Skeletal muscle tissue (tissue), 4 donors: ENCODE results near the gene MIDN. TPM values are rescaled to one million over a fixed set of nuclear protein-coding genes. Genes with fewer than 3 reads are reported as not detected.
A peak's percentile ranks its signal among the peaks of the same experiment; 100 is the strongest.

Experiments
- H3K27ac ChIP-seq: one replicate; pipeline ENCODE4 v1.7.0; 2013; ENCODE audit warnings: mild to moderate bottlenecking, low read depth, low read length, inconsistent platforms
- H3K27me3 ChIP-seq, 3 donors: one replicate each; pipeline ENCODE4 v1.7.0; 2013; ENCODE audit warnings: low read length in 3 of 3; ENCODE audit not compliant: control insufficient read depth in 3 of 3, insufficient read depth in 3 of 3
- H3K36me3 ChIP-seq, 3 donors: one replicate each; pipeline ENCODE4 v1.7.0; 2013; ENCODE audit warnings: low read length in 3 of 3; ENCODE audit not compliant: control insufficient read depth in 3 of 3, insufficient read depth in 3 of 3
- H3K4me1 ChIP-seq, 3 donors: one replicate each; pipeline ENCODE4 v1.7.0; 2013; ENCODE audit warnings: low read length in 3 of 3, mild to moderate bottlenecking in 3 of 3; ENCODE audit not compliant: control insufficient read depth in 3 of 3, insufficient read depth in 3 of 3
- H3K4me3 ChIP-seq, 3 donors: one replicate each; pipeline ENCODE4 v1.7.0; 2013; ENCODE audit warnings: low read length in 3 of 3
- H3K9ac ChIP-seq, 3 donors: one replicate each; pipeline ENCODE4 v1.7.0; 2013; ENCODE audit warnings: low read length in 3 of 3, mild to moderate bottlenecking in 3 of 3, moderate library complexity in 2 of 3, low read depth in 1 of 3
- H3K9me3 ChIP-seq, 3 donors: one replicate each; pipeline ENCODE4 v1.7.0; 2013; ENCODE audit warnings: low read length in 3 of 3; ENCODE audit not compliant: control insufficient read depth in 3 of 3
- total RNA-seq: library from RNA; depleted of rRNA; stranded (reverse); fragments of >200 nt; gene quantifications from one replicate; pipeline ENCODE4 v1.2.3, GENCODE V29; 2014
- donor health status: Osteomylitis.

MIDN gene
- total RNA-seq, 1 donor from 2014 or later: 5.2 TPM

DNA sequence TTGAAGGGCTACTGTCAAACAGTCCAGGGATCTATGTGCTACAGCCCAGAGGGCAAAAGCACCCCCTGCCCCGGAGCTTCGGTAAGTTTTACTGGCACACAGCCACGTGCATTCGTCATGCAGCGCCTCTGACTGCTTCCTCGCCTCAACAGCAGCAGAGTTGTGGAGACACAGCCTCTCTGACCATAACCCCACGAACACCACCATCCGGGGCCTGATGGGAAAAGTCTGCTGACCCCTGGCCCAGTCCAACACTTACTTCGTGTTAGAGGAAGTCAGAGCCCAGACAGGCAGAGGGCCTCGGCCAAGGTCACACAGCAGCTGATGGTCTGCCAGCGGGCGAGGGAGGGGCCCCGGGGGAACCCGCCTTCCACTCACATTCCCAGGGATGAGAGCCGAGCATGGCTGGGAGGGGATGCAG, 15.7 kb upstream of the MIDN start:
- H3K27ac ChIP-seq: no peak overlapping the region
- H3K9me3 ChIP-seq: no peaks in the 10 kb centered on the region
- peaks cover 0 to 8% (median 7%) of the 10 kb centered on the region in 3 donors for H3K27me3 ChIP-seq
- H3K4me1 ChIP-seq: peaks cover 9 to 22% (median 12%) of the 10 kb centered on the region in 3 donors
- H3K4me3 ChIP-seq: no peak overlapping the region
- H3K9ac ChIP-seq: no peak overlapping the region
- H3K36me3 ChIP-seq: no peaks in the 10 kb centered on the region

GRCh38 chr19:1233115-1233667, 15.2 kb upstream of the MIDN start:
- H3K27ac ChIP-seq: no peak overlapping the region

GRCh38 chr19:1234051-1234954, 14.1 kb upstream of the MIDN start:
- Histone ChIP-seq H3K27me3 (peaks cover 0 to 8% (median 7%) of the 10 kb centered on the region in 3 donors), H3K9ac (no peak overlapping the region), H3K36me3 (no peaks in the 10 kb centered on the region), H3K27ac (no peak overlapping the region), H3K9me3 (no peaks in the 10 kb centered on the region), H3K4me3 (no peak overlapping the region), H3K4me1 (peaks cover 9 to 30% (median 17%) of the 10 kb centered on the region in 3 donors)

More at GRCh38 chr19:1233115-1233667, 15.2 kb upstream of the MIDN start:
- Histone ChIP-seq H3K36me3 (no peaks in the 10 kb centered on the region), H3K4me1 (peaks cover 9 to 24% (median 14%) of the 10 kb centered on the region in 3 donors), H3K9ac (no peak overlapping the region), H3K9me3 (no peaks in the 10 kb centered on the region), H3K27me3 (peaks cover 0 to 8% (median 7%) of the 10 kb centered on the region in 3 donors), H3K4me3 (no peak overlapping the region)

GRCh38 chr19:1234955-1235380, 13.4 kb upstream of the MIDN start:
- H3K9ac ChIP-seq: no peak overlapping the region
- no peaks in the 10 kb centered on the region for H3K9me3 ChIP-seq
- H3K27me3 ChIP-seq: peaks cover 0 to 8% (median 7%) of the 10 kb centered on the region in 3 donors
- H3K36me3 ChIP-seq: no peaks in the 10 kb centered on the region
- H3K4me3 ChIP-seq: no peak overlapping the region
- H3K27ac ChIP-seq: no peak overlapping the region
- H3K4me1 ChIP-seq: peaks cover 9 to 35% (median 17%) of the 10 kb centered on the region in 3 donors

DNA sequence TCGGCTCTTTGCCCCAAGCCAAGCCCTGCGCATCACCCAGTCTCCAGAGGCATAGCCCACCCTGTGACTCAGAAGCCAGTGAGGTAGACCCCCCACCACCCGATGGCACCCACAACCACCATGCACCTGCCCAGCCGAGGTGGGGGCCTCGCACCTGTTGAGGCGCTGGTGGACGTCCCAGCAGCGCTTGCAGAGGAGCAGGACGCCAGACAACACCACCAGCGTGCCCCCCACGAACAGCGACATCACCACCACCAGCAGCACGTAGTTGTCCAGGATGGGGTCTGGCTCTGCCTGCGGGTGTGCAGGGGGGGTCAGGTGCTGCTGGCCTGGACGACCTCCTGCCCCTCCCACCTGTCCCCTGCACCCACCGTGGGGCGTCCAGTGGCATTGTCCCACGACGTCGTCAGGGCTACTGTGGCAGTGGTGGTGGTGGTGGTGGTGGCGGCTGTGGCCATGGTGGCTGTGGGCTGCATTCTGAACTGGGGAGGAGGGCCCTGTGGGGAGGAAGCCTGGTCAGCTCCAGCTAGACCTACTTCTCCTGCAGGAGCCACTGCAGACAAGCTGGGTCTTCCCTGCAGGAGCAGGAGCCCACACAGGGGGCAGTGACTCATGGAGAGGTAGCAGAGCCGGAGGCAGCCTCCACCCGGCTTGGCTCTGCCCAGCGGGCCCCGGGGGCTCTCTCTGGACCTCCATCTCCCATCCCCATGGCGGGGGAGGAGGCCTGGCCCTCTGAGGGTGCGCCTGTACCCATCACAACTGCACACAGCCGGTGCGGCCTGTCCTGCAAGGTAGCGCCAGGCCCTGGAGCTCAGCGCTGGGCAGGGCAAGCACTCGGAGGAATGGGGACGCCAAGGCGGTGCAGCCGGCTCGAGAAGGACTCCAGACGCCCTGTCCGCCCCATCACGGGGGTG, 12.5 kb upstream of the MIDN start:
- Histone ChIP-seq H3K4me1 (peaks cover 11 to 38% (median 22%) of the 10 kb centered on the region in 3 donors), H3K9me3 (no peaks in the 10 kb centered on the region), H3K4me3 (no peak overlapping the region), H3K9ac (no peak overlapping the region), H3K36me3 (no peaks in the 10 kb centered on the region), H3K27ac (no peak overlapping the region), H3K27me3 (peaks cover 0 to 8% (median 7%) of the 10 kb centered on the region in 3 donors)

GRCh38 chr19:1236576-1236975, 11.8 kb upstream of the MIDN start:
- H3K9me3 ChIP-seq: no peaks in the 10 kb centered on the region
- peak overlapping the region in 1 of 3 donors; percentile 51 for H3K4me3 ChIP-seq
- H3K9ac ChIP-seq: no peak overlapping the region
- no peaks in the 10 kb centered on the region for H3K36me3 ChIP-seq
- peaks cover 0 to 8% (median 7%) of the 10 kb centered on the region in 3 donors for H3K27me3 ChIP-seq
- H3K27ac ChIP-seq: no peak overlapping the region
- peaks cover 17 to 43% (median 27%) of the 10 kb centered on the region in 3 donors for H3K4me1 ChIP-seq

GRCh38 chr19:1237027-1237659, 11.2 kb upstream of the MIDN start:
- no peak overlapping the region for H3K27ac ChIP-seq
- H3K9ac ChIP-seq: peak overlapping the region in 2 of 3 donors; percentile 56 to 57
- H3K4me3 ChIP-seq: peak overlapping the region in 2 of 3 donors; percentile 41 to 51
- H3K9me3 ChIP-seq: no peaks in the 10 kb centered on the region
- no peaks in the 10 kb centered on the region for H3K36me3 ChIP-seq
- H3K27me3 ChIP-seq: peaks cover 0 to 8% (median 7%) of the 10 kb centered on the region in 3 donors
- peaks cover 19 to 39% (median 28%) of the 10 kb centered on the region in 3 donors for H3K4me1 ChIP-seq

- H3K4me3 ChIP-seq: peak within 1 kb of the TSS; percentile 14 to 51 (median 49)
- H3K36me3 ChIP-seq: no peaks in the 10 kb centered on the region
- H3K27me3 ChIP-seq: peaks cover 0 to 8% (median 7%) of the 10 kb centered on the region in 3 donors
- H3K9ac ChIP-seq: peak within 1 kb of the TSS in 2 of 3 donors; percentile 56 to 57
- peaks cover 20 to 38% (median 32%) of the 10 kb centered on the region in 3 donors for H3K4me1 ChIP-seq
- no peak within 1 kb of the TSS for H3K27ac ChIP-seq
- H3K9me3 ChIP-seq: no peaks in the 10 kb centered on the region
Measured at GRCh38 chr19:1237754-1238368, 10.5 kb upstream of the MIDN start, which contains the start of gene CBARP. Gene CBARP (minus strand): TSS chr19:1238005. CDS start chr19:1236100, 1,905 bp downstream.
